HepG2 (cell line): ENCODE data around the gene C20orf144. TPM values are rescaled to one million over a fixed set of nuclear protein-coding genes. Genes with fewer than 3 reads are reported as not detected.

Source experiments
- polyA plus RNA-seq, 8 experiments: library from polyadenylated mRNA; depleted of rRNA in 3 of 8; stranded (reverse) in 7 of 8; unstranded in 1 of 8; fragments of >200 nt; fragmentation: Illumina TruSeq in 4 of 8; extraction: Trizol in 4 of 8; gene quantifications; 2 replicates each; pipeline versions ENCODE4 v1.2.1 to v1.2.3, GENCODE V29; 2011 to 2016; ENCODE audit warnings: low read depth in 4 of 8, missing spikeins in 1 of 8, mixed read lengths in 1 of 8; ENCODE audit not compliant: insufficient read depth in 1 of 8
- total RNA-seq, 5 experiments: library from RNA; depleted of rRNA; stranded (reverse); fragments of >200 nt; fragmentation: Illumina TruSeq; extraction: Trizol; gene quantifications; 2 replicates each; pipeline ENCODE4 v1.2.3, GENCODE V29; 2016; ENCODE audit warnings: low read depth in 1 of 5

C20orf144 gene
- total and polyA plus RNA-seq, 2 of the 13 experiments (the other 11 are each of a cell fraction or from before 2014, with no cell fraction given) = 0.09 to 0.16 TPM

Other genes starting within 250 kb of the C20orf144 start
- 14.8 and 16.4 TPM in 2 replicates for gene SNTA1, start 218.6 kb upstream of the C20orf144 start, total RNA-seq (2016; rRNA removed; fragmentation: Illumina TruSeq; extraction: Trizol)
- 18.3 and 21.2 TPM in 2 replicates for gene SNTA1, start 218.6 kb upstream of the C20orf144 start, polyA plus RNA-seq (2011; rRNA removed)
- gene CBFA2T2, start 172.2 kb upstream of the C20orf144 start, total RNA-seq (2016; rRNA removed; fragmentation: Illumina TruSeq; extraction: Trizol) = 6.3 and 7.3 TPM in 2 replicates
- gene CBFA2T2, start 172.2 kb upstream of the C20orf144 start, polyA plus RNA-seq (2011; rRNA removed) = 20.8 and 21.2 TPM in 2 replicates
- not detected in 2 replicates for gene ACTL10, start 4.6 kb downstream of the C20orf144 start, total RNA-seq (2016; rRNA removed; fragmentation: Illumina TruSeq; extraction: Trizol)
- gene ACTL10, start 4.6 kb downstream of the C20orf144 start, polyA plus RNA-seq (2011; rRNA removed) = not detected in 2 replicates
- gene NECAB3, start 12.1 kb downstream of the C20orf144 start, total RNA-seq (2016; rRNA removed; fragmentation: Illumina TruSeq; extraction: Trizol) = 26.4 and 61.5 TPM in 2 replicates
- gene NECAB3, start 12.1 kb downstream of the C20orf144 start, polyA plus RNA-seq (2011; rRNA removed) = 65.5 and 81.8 TPM in 2 replicates
- 25.3 and 39.4 TPM in 2 replicates for gene E2F1, start 24.1 kb downstream of the C20orf144 start, total RNA-seq (2016; rRNA removed; fragmentation: Illumina TruSeq; extraction: Trizol)
- 22.5 and 25.5 TPM in 2 replicates for gene E2F1, start 24.1 kb downstream of the C20orf144 start, polyA plus RNA-seq (2011; rRNA removed)
- not detected in 2 replicates for gene PXMP4, start 58.0 kb downstream of the C20orf144 start, total RNA-seq (2016; rRNA removed; fragmentation: Illumina TruSeq; extraction: Trizol)
- not detected in 2 replicates for gene PXMP4, start 58.0 kb downstream of the C20orf144 start, polyA plus RNA-seq (2011; rRNA removed)
- gene ZNF341, start 69.7 kb downstream of the C20orf144 start, total RNA-seq (2016; rRNA removed; fragmentation: Illumina TruSeq; extraction: Trizol) = 0.97 and 1.1 TPM in 2 replicates
- 2.2 TPM in 2 replicates for gene ZNF341, start 69.7 kb downstream of the C20orf144 start, polyA plus RNA-seq (2011; rRNA removed)
- 40.1 and 55.7 TPM in 2 replicates for gene CHMP4B, start 149.0 kb downstream of the C20orf144 start, total RNA-seq (2016; rRNA removed; fragmentation: Illumina TruSeq; extraction: Trizol)
- 45.6 and 53.3 TPM in 2 replicates for gene CHMP4B, start 149.0 kb downstream of the C20orf144 start, polyA plus RNA-seq (2011; rRNA removed)